Stimulated activated CD8-positive, alpha-beta memory T cell treated with anti-CD3 and anti-CD28 coated beads, Interleukin-4, amount 100 ng/mL, for 48 hours (primary cell): Measurements from ENCODE around the gene DPCD.

Experiments
- DNase-seq: peaks from one replicate; pipeline ENCODE4 v3.0.0-alpha.2; 2020

DPCD gene

DNA sequence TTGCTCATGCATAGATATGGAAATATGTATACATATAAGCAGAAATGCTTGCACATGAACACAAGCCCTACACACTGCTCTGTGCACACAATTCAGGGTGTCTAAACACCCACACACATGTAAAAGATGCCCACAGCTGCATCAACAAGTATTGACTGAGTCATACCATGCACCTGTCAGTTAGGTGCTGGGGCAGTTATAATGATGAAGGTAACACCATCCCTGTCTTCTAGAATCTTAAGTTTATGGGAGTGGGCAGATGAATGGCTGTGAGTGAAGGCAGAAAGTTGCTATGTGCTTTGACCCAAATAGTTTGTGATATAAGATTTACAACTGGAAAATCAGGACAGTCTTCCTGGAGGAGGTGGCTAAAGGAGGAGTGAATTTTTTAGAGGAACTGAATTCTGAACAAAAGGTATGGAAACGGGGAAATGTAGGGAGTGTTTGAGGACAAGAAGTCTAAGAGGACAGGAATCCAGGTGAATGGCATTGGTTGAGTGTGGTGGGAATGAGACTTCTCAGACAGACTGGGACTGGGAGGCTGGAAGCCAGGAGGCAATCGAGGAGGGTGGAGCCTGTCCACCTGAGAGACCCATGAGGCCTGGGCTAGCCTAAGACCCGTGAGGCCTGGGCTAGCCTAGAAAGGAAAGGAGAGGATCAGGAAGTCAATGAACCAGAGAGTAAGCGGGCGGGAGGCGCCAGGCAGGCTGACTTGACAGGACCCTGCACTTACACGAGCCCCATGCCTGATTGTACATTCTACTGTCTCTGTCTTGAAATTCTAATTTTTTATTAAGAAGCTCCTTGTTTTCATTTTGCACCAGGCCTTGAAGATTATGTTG lies 20.7 kb upstream of the DPCD start:
- no peak for DNase-seq

DNA sequence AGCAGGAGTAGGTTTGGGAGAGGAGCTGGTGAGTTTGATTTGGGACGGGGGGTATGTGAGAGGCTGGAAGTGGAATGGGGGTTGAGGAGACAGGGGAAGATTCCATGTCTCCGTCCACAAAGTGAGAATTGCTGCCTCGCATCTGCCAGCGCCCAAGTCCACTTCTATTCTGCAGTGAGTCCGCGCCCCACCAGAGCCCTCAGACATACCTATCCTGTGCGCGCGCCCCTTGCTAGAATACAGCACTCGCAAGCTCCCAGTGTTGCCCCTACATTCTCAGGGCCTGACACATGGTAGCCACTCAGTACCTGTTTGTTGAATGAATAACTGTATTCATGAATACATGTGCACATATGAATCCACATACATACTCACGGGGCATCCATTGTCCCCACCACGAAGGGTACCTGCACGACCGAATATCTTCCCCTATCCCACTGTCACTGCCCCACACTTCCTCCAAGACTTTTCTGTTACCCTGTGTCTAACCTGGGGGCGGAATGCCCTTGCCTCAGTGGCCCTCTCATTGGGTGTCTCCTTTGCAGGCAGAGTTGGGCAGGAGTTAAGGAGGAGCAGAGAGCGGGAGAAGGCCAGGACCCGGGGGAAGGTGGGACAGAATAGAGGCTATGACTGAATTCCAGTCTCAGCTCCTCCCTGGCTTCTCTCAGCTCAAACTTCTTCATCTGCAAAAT lies 19.9 kb upstream of the DPCD start:
- no peak for DNase-seq

- no peak for DNase-seq
Observed at GRCh38 chr10:101569323-101569621, 18.8 kb upstream of the DPCD start.

- peak; percentile 90 for DNase-seq
Observed at GRCh38 chr10:101569622-101570427, 18.3 kb upstream of the DPCD start.

- no peak for DNase-seq
Observed at GRCh38 chr10:101570428-101571270, 17.5 kb upstream of the DPCD start.

DNA sequence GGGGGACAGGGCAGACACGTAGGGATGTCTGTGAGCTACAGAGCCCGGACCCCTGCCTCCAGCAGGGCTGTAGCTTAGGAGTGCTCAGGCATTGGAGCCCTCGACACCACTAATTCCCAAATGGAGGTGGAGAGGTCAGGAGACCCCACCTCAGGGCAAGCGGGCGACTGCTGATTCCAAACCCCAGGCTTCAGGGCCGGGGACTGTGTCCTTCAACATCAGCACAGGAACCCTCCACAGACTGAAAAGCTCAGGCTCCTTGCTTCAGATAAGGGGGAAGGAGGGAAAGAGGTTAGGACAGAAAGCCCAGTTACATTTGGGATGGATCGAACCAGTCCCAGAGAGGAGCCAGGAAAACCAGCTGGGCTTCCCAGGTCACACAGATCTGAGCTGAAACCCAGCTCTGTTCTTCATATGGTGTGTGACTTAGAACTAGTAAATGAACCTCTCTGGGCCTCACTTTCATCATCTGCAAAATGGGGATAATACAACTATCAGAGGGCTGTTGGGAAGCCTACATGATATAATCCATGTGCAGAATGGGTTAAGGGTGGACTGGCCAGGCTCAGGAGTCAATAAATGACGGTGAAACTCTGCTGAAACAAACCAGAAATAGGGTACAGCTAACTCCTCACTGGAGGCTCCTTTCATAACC lies 16.7 kb upstream of the DPCD start:
- no peak for DNase-seq

- no peak for DNase-seq
Observed at GRCh38 chr10:101572126-101572525, 16.0 kb upstream of the DPCD start.

DNA sequence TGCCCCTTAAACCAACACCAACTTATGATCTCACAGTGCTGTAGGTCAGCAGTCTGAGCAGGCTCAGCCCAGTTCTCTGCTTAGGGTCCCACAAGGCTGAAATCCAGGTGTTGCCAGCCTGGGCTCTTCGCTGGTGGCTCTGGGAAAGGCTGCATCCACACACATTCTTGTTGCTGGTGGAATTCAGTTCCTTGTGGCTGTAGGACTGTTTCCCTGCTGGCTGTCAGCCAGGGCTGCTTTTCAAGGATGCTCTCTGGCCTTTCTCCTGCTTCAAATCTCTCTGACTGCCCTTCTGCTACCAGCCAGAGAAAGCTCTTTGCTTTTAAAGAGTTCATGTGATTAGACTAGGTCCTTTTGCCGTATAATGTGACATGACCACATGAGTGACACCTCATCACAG lies 15.3 kb upstream of the DPCD start:
- no peak for DNase-seq

- DNase-seq: no peak
Observed at GRCh38 chr10:101573885-101574753, 14.0 kb upstream of the DPCD start.

GRCh38 chr10:101575091-101575490 lies 13.0 kb upstream of the DPCD start:
- DNase-seq: no peak

DNA sequence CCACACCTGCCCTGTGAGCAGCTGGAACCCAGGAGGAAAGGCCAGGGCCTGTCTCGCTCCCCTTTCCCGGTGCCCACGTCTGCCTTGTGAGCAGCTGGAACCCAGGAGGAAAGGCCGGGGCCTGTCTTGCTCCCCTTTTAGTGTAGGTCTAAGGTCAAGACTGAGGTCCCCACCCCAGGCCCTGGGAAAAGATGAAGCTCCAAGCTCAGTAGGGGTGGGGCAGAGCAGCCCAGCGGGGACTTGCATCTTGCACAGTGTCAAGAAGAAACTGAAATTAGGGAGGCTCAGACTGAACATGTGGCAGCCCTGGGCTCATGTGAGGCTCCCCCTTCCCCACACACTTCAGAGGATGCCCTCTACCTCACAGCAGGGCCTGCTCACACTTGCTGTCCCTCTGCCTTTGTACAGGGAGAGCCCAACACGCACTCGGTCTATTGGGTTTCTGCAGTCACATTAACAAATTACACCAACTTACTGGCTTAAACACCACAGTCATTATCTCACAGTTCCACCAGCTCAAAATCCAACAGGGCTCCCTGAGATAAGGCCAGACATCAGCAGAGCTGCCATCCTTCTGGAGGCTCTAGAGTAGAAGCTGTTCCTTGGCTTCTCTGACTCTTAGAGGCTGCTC lies 12.4 kb upstream of the DPCD start:
- DNase-seq: no peak

GRCh38 chr10:101576211-101576863 lies 11.8 kb upstream of the DPCD start:
- no peak for DNase-seq

DNA sequence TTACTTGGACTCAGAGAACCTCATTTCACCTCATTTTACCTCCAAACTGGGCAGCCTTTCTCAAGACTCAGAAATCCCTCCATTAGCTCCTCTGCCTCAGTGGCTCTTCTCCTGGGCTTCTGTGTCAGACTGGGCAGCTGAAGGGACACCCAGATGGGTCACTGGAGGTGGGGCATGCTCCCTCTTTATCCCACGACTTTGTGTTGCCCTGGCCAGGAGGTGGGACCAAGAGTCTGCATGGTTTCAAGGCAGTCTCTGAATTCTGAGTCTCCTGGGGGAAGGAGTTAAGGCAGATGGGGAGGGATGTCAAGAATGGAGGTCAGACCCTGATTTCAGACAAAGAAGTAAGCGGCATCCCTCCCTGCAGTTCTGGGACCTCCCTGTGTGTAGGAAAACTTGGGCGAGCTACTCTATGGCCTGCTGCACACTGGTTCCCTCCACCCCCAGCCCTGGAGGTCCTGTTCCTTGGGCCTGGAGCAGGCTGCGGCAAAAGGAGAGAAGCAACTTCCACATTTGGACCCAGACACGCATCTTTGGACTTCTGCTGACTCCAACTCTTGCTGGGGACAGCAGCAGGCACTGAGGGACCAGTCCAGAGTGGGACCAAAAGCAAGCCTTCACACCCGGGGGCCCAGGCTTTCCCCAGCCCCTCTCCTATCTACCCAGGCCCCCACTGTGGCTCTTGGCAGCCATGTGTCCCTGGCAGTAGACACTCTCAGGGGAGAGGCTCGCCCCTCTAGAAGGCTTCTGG lies 10.8 kb upstream of the DPCD start:
- no peak for DNase-seq

DNA sequence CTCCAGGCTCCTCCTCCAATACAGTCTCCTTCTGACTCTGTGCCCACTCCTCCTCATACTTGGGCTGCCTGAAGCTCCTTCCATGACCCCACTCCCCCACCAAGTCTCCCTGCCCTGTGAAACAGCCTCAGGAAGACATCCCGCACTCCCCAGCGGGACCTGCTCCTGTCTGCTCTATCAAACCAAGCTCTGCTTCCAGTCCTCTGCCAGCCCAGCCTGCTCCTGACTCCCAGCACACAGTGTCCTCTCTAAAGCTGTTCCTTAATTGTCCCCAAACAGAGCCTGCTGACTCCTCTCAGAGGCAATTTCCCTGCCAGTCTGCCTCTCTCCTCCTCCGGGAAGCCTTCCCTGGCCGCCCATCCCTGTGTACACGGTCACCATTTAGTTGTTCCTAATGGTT lies 9.9 kb upstream of the DPCD start:
- no peak for DNase-seq

DNA sequence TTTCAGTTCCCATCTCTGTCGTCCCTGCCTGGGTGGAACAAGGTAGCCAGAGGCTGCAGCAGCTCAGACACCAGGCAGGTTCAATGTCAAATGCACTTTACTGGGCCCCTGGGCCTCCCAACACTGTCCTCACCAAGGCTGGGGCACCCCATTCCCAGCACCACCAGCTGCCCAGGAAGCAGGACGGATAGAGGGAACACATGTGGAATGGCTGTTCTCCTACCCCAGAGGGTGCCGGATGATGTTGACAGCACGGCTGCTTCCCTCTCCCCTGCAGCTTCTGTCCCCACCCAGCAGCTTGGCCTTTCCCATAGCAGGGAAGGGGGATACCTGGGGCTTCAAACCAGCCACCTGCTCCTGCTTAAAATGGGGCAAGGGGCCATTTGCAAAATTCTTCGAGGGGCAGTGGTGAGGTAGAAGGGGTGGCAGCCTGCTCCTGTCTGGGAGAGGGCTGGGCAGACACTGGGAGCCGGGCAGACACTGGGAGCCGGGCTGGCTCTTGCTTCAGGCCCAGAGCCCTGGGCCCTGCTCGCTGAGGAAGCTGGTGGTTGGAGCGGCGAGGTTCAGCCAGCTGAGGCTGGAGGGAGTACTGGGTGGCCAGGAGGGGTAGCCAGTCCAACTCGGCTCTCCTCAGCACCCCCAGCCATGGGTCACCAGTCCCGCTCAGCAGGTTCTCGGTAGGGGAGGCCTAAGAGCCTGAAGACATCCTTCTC lies 9.2 kb upstream of the DPCD start:
- DNase-seq: no peak

DNA sequence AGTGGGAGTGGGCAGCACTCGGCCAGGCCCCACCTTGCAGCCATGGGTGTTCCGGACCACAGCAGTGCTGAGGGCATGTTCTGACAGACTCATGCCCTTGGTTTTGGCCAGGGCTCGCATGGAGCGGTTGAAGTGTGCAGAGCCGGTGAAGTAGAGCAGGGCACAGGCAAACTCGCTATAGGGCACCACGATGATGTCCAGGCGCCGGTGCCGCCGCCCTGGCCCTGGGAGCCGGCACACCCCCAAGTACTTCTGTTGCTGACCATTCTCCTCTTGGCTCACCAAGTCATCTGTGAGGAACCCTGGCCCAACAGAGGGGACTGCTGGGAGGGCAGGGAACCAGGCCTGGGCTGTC lies 8.6 kb upstream of the DPCD start:
- DNase-seq: no peak

DNA sequence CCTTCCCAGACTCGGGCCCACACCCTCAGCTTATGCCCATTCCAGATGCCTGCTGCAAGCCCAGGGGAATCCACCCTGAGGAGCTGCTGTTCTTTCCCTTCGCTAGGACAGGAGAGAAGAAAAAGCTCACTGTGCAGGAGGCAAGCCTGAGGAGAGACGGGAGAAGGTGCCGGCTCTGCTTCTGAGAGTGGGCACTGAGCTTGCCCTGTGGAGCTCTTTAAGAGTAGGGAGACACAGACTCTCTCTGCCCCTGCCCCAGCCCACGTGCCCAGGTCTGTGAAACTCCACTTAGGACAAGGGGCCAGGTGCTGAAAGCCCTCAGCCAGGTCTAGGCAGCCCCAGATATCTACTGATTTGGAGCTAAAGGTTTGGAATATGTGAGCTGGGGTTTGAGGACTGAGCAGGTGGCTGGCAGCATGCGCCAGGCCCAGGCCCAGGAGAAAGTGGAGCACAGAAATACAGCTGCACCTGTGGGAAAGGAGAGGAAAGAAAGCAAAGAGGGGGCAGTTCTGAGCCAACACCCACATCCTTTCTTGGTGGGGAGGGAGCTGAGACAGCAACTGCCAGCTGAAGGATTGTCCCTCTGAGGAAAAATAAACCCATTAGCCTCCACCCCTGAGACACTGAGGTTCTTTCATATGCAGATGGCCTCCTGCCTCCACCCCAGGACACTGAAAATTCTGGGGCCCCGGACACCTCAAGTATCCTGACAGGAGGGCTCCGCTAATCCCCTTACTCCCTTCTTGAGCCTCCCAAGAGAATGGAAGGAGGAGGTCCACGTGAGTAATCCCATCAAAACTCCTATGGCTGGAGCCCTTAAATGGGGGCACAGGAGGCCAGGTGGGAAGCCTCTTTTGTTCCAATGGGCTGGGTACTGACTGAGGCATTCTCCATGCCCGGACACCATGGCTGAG lies 7.4 kb upstream of the DPCD start:
- no peak for DNase-seq

DNA sequence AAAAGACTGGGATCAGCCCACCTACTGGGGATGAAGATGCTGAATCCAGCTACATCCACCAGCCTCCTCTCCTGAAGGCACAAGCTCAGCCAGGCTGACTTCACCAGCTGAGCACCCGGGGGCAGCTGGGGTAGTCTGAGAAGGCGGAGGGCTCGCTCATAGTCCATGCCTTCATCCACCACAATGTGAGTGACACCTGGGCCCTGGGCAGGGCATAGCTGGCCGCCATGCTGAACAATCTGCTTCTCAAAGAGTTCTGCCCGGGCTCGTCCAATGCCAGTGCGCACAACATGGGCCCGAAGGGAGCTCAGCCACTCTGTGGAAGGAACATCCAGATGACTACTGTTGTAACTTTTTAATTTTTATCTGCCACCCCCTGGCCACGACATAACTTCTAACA lies 2.3 kb upstream of the DPCD start:
- DNase-seq: no peak
